Measurements from ENCODE around the gene ADAMTS9. TPM values are rescaled to one million over a fixed set of nuclear protein-coding genes. Genes with fewer than 3 reads are reported as not detected.
"Not testable (repeated sequence)": the region's sequence is repeated elsewhere in the genome, so short reads cannot be mapped to it uniquely, and the experiment has no call there.

Gene ADAMTS9
- total RNA-seq, 1 donor from 2014 or later: not detected

DNA sequence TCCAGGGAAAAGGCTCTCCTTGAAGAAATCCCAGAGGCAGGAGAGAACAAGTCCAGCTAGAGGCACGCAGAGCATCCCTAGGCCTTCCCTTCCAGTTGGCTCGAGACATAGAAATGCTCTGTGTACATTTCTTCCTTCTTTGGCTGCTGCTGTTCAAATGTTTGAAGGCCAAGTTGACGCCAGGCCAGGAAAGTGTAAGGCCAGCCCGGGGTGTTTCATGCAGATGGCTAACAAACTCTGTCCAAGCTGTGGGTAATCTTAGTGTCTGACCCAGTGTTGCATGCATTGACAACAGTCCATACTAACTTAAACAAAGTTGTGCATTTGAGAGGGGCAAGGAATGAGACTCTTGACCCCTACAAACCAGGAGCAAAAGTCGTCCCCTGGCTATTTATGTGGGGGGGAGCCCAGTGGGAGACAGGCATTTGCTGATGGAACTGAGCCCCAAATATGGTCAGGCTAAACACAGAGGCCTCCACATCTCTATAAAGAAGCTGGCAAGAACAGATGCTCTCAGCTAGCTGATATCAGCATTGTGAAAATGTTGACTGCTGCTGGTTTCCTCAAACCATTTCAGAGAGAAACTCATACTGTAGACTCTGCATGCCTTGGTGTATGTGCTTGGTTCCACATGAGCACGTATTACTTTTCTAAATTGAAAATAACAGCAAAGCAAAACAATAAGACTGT, 139.5 kb downstream of the ADAMTS9 start:
- intact Hi-C loops (cut with micrococcal nuclease): no loop called here
- ChIA-PET POLR2A (no interaction called here), CTCF (no interaction called here)
- H3K27ac Mint-ChIP-seq: no peak overlapping the region
- no peaks in the 10 kb centered on the region for H3K9me3 Mint-ChIP-seq
- H3K4me1 Mint-ChIP-seq: no peaks in the 10 kb centered on the region
- TF ChIP-seq, protein P1, sequence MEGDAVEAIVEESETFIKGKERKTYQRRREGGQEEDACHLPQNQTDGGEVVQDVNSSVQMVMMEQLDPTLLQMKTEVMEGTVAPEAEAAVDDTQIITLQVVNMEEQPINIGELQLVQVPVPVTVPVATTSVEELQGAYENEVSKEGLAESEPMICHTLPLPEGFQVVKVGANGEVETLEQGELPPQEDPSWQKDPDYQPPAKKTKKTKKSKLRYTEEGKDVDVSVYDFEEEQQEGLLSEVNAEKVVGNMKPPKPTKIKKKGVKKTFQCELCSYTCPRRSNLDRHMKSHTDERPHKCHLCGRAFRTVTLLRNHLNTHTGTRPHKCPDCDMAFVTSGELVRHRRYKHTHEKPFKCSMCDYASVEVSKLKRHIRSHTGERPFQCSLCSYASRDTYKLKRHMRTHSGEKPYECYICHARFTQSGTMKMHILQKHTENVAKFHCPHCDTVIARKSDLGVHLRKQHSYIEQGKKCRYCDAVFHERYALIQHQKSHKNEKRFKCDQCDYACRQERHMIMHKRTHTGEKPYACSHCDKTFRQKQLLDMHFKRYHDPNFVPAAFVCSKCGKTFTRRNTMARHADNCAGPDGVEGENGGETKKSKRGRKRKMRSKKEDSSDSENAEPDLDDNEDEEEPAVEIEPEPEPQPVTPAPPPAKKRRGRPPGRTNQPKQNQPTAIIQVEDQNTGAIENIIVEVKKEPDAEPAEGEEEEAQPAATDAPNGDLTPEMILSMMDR (IDR thresholded peaks at IDR 0.05): no peak
- no peak for ATAC-seq (ENCODE audit: low read depth)
- H3K36me3 Mint-ChIP-seq (ENCODE audit: low read depth): no peaks in the 10 kb centered on the region
- DNase-seq: no peak
- no peak overlapping the region for H3K4me3 Mint-ChIP-seq
- H3K27me3 Mint-ChIP-seq: peaks cover 5% of the 10 kb centered on the region

DNA sequence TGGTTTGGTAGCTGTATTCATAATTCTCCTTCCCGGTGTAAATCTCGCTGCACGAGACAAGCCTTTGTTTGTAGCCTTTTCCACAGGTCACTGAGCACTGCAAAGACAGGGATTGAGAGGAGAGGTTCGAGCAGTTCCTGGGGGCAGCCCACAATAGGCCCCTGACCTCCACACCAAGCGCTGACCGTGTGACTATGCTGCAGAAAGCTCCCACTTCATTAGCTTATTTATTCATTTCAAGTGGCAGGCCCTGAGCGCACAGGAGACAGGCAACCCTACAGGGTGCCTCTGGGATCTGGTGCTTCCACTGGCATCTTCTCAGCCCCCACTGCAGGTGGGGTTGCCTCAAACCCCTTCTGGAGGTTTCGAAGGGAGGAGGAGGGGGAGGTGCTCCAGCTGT, 140.9 kb downstream of the ADAMTS9 start:
- intact Hi-C loops (cut with micrococcal nuclease): no loop called here
- Mint-ChIP-seq H3K27me3 (no peaks in the 10 kb centered on the region), H3K36me3 (ENCODE audit: low read depth) (no peaks in the 10 kb centered on the region), H3K4me1 (no peaks in the 10 kb centered on the region), H3K4me3 (no peak overlapping the region), H3K27ac (no peak overlapping the region), H3K9me3 (no peaks in the 10 kb centered on the region)
- TF ChIP-seq, protein P1 (IDR thresholded peaks at IDR 0.05): no peak
- POLR2A ChIA-PET: no interaction called here
- no peak for ATAC-seq (ENCODE audit: low read depth)
- no peak for DNase-seq
- CTCF ChIA-PET: no interaction called here

DNA sequence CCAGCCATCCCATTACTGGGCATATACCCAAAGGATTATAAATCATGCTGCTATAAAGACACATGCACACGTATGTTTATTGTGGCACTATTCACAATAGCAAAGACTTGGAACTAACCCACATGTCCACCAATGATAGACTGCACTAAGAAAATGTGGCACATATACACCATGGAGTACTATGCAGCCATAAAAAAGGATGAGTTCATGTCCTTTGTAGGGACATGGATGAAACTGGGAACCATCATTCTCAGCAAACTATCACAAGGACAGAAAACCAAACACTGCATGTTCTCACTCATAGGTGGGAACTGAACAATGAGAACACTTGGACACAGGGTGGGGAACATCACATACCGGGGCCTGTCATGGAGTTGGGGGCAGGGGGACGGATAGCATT, 142.6 kb downstream of the ADAMTS9 start:
- H3K4me1 Mint-ChIP-seq; POLR2A ChIA-PET; H3K36me3 Mint-ChIP-seq (ENCODE audit: low read depth); ATAC-seq (ENCODE audit: low read depth); H3K4me3 Mint-ChIP-seq; H3K9me3 Mint-ChIP-seq; intact Hi-C loops (cut with micrococcal nuclease); H3K27ac Mint-ChIP-seq; CTCF ChIA-PET; H3K27me3 Mint-ChIP-seq; DNase-seq: not testable (repeated sequence)

DNA sequence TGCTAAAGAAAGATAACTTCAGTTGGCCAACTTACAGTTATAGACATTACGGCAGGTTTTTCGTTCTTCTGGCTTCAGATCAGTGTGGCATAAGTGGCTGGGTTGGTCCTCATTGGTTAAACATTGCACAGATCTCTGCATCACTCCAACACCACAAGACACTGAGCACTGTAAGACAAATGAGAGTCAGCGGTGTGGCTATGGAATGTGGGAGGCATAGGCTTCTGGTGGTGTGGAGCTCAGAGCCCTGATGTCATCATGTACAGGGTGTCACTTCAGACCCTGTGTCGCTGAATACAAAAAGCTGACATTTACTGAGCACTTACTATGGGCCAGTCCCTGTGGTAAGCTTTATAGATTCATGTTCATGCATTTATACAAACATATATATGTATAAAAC, 146.0 kb downstream of the ADAMTS9 start:
- ATAC-seq (ENCODE audit: low read depth) (no peak), DNase-seq (no peak)
- no peaks in the 10 kb centered on the region for H3K4me1 Mint-ChIP-seq
- ChIA-PET POLR2A (no interaction called here), CTCF (no interaction called here)
- H3K36me3 Mint-ChIP-seq (ENCODE audit: low read depth): no peaks in the 10 kb centered on the region
- no peak overlapping the region for H3K4me3 Mint-ChIP-seq
- H3K27ac Mint-ChIP-seq: no peak overlapping the region
- H3K9me3 Mint-ChIP-seq: no peaks in the 10 kb centered on the region
- intact Hi-C loops (cut with micrococcal nuclease): no loop called here
- TF ChIP-seq, protein P1 (IDR thresholded peaks at IDR 0.05): no peak
- no peaks in the 10 kb centered on the region for H3K27me3 Mint-ChIP-seq

DNA sequence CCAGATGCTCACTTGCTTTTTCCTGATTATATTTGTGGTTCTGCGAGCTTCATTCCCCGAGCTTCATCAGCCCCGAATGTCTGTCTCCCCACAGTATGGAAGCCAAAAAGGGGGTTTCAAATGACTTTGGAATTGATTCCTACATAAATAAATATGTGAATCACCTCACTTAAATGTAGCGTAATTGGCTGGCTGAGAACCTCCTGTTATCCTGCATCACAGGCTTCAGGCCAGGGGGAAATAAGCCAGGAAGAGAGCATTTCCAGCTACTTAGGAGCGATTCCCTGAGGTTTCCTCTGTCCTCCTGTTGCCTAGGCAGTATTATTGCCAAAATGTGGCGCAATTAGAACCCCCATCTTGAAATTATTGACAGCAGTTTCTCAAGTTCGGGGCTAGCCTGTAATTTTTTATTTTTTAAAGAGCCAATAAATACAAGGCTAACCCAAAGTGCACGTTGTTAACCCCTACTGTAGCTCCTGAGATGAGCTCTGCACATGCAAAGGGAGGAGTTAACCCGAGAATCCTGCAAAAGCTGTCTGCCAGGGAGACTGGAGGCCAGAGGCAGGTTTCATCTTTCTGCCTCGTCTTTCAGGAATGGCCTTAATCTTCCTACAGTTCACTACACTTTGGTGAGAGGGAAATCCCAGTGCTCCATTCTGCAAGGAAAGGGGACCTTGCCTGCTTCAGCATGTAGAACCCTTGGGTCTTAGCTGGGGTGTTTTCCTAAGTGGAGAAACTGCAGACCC, 148.2 kb downstream of the ADAMTS9 start:
- Mint-ChIP-seq H3K4me1 (no peaks in the 10 kb centered on the region), H3K27me3 (no peaks in the 10 kb centered on the region), H3K36me3 (ENCODE audit: low read depth) (no peaks in the 10 kb centered on the region), H3K27ac (no peak overlapping the region), H3K4me3 (no peak overlapping the region), H3K9me3 (no peaks in the 10 kb centered on the region)
- POLR2A ChIA-PET: no interaction called here
- DNase-seq: no peak
- intact Hi-C loops (cut with micrococcal nuclease): no loop called here
- TF ChIP-seq, protein P1 (IDR thresholded peaks at IDR 0.05): no peak
- no peak for ATAC-seq (ENCODE audit: low read depth)
- CTCF ChIA-PET: no interaction called here
